Stimulated activated CD4-positive, alpha-beta T cell treated with anti-CD3 and anti-CD28 coated beads, Interleukin-2, amount 100 ng/mL, for 48 hours (primary cell): ENCODE data around the gene ZNF69.
A peak's percentile ranks its signal among the peaks of the same experiment; 100 is the strongest.
"Not testable (repeated sequence)": the region's sequence is repeated elsewhere in the genome, so short reads cannot be mapped to it uniquely, and the experiment has no call there.

Source experiments
- DNase-seq, 2 donors: peaks; one replicate each; pipeline ENCODE4 v3.0.0-alpha.2; 2020

The ZNF69 gene

GRCh38 chr19:11902228-11902627 lies 14.6 kb downstream of the ZNF69 start:
- DNase-seq: no peak

GRCh38 chr19:11905928-11906327 lies 18.3 kb downstream of the ZNF69 start:
- DNase-seq: no peak

GRCh38 chr19:11911937-11912336 lies 24.4 kb downstream of the ZNF69 start:
- DNase-seq: not testable (repeated sequence)

GRCh38 chr19:11914417-11915051 lies 27.0 kb downstream of the ZNF69 start:
- DNase-seq: not testable (repeated sequence)

- no peak for DNase-seq
Measured at GRCh38 chr19:11921852-11922495, 34.4 kb downstream of the ZNF69 start.

- DNase-seq: peak; percentile 88 to 89
Measured at GRCh38 chr19:11924886-11925650, 37.5 kb downstream of the ZNF69 start, which contains the start of gene ZNF700. Gene ZNF700 (plus strand): TSS chr19:11925107. CDS start chr19:11925211, 104 bp downstream.

GRCh38 chr19:11925651-11926187 lies 38.1 kb downstream of the ZNF69 start:
- not testable (repeated sequence) for DNase-seq

GRCh38 chr19:11927227-11927626 lies 39.6 kb downstream of the ZNF69 start:
- DNase-seq: no peak

GRCh38 chr19:11931051-11931450 lies 43.5 kb downstream of the ZNF69 start:
- DNase-seq: no peak

- no peak for DNase-seq
Measured at GRCh38 chr19:11931513-11931912, 43.9 kb downstream of the ZNF69 start.

GRCh38 chr19:11935829-11936228 lies 48.2 kb downstream of the ZNF69 start:
- not testable (repeated sequence) for DNase-seq

GRCh38 chr19:11938383-11938782 lies 50.8 kb downstream of the ZNF69 start:
- DNase-seq: not testable (repeated sequence)

GRCh38 chr19:11941361-11941887 lies 53.8 kb downstream of the ZNF69 start:
- not testable (repeated sequence) for DNase-seq

GRCh38 chr19:11942008-11942842 lies 54.6 kb downstream of the ZNF69 start:
- no peak for DNase-seq

GRCh38 chr19:11942843-11943108 lies 55.2 kb downstream of the ZNF69 start:
- no peak for DNase-seq

GRCh38 chr19:11944656-11945055 lies 57.1 kb downstream of the ZNF69 start:
- no peak for DNase-seq

- DNase-seq: no peak
Measured at GRCh38 chr19:11948646-11949045, 61.1 kb downstream of the ZNF69 start.

GRCh38 chr19:11949201-11949600 lies 61.6 kb downstream of the ZNF69 start:
- no peak for DNase-seq

GRCh38 chr19:11949614-11950080 lies 62.1 kb downstream of the ZNF69 start:
- not testable (repeated sequence) for DNase-seq

GRCh38 chr19:11950312-11950711 lies 62.7 kb downstream of the ZNF69 start:
- no peak for DNase-seq
